ENCODE measurements around the gene CFAP46.

- TF ChIP-seq, protein P1, sequence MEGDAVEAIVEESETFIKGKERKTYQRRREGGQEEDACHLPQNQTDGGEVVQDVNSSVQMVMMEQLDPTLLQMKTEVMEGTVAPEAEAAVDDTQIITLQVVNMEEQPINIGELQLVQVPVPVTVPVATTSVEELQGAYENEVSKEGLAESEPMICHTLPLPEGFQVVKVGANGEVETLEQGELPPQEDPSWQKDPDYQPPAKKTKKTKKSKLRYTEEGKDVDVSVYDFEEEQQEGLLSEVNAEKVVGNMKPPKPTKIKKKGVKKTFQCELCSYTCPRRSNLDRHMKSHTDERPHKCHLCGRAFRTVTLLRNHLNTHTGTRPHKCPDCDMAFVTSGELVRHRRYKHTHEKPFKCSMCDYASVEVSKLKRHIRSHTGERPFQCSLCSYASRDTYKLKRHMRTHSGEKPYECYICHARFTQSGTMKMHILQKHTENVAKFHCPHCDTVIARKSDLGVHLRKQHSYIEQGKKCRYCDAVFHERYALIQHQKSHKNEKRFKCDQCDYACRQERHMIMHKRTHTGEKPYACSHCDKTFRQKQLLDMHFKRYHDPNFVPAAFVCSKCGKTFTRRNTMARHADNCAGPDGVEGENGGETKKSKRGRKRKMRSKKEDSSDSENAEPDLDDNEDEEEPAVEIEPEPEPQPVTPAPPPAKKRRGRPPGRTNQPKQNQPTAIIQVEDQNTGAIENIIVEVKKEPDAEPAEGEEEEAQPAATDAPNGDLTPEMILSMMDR (IDR thresholded peaks at IDR 0.05; ENCODE audit: poor library complexity) = no peak
- no peak for TF ChIP-seq EZH2 (IDR thresholded peaks at IDR 0.05; ENCODE audit: borderline replicate concordance)
These were observed 64.2 kb downstream of the CFAP46 start for GRCh38 chr10:132878091-132878729.

Data from hepatocyte (in vitro differentiated cells).